Panc1 (cell line): ENCODE results near the gene GNG14. TPM values are rescaled to one million over a fixed set of nuclear protein-coding genes. Genes with fewer than 3 reads are reported as not detected.

ENCODE experiments used
- ATAC-seq: fragments of 200-7000 bp; cut with Tn5 transposase; 2 replicates; pipeline ENCODE4 v1.9.1; 2020; ENCODE audit warnings: mild to moderate bottlenecking, moderate library complexity
- BruUV-seq: library from RNA; stranded (reverse); fragments of 400-500 nt; replicated peaks from 2 replicates; lab custom pipeline; 2021; lab: Mats Ljungman, UMichigan
- CTCF ChIA-PET: fragments of 300-600 bp; sonication (Branson Sonifier 250); formaldehyde crosslinking; loops from one replicate; lab custom pipeline; 2022; ENCODE audit warnings: antibody characterized with exemption; lab: Charles Lee
- POLR2A ChIA-PET: fragments of 300-600 bp; sonication (Branson Sonifier 250); formaldehyde crosslinking; loops from one replicate; lab custom pipeline; 2022; ENCODE audit warnings: antibody characterized with exemption; lab: Charles Lee
- DNase-seq: peaks from one replicate; pipeline ENCODE4 v3.0.0-alpha.2; 2010; ENCODE audit warnings: low read depth, low spot score
- H3K27ac ChIP-seq: 2 replicates; pipeline ENCODE4 v1.5.1; 2011; ENCODE audit warnings: mild to moderate bottlenecking, low read length, inconsistent platforms
- H3K27me3 ChIP-seq: fragments of 200-500 bp; sonication (Bioruptor generic); 2 replicates; pipeline ENCODE4 v1.6.0; 2014; ENCODE audit warnings: low read length, inconsistent platforms; ENCODE audit not compliant: control insufficient read depth, insufficient read depth
- H3K36me3 ChIP-seq: fragments of 200-500 bp; sonication (Bioruptor generic); 2 replicates; pipeline ENCODE4 v1.5.1; 2014; ENCODE audit warnings: inconsistent platforms, mild to moderate bottlenecking, low read length, moderate library complexity; ENCODE audit not compliant: control insufficient read depth, insufficient read depth
- H3K4me1 ChIP-seq: 2 replicates; pipeline ENCODE4 v1.5.1; 2011; ENCODE audit warnings: inconsistent platforms, mild to moderate bottlenecking, low read length, moderate library complexity; ENCODE audit not compliant: control insufficient read depth, insufficient read depth
- H3K4me3 ChIP-seq, 2 experiments: 2 replicates each; pipeline ENCODE4 v1.5.1; 2011 to 2012; ENCODE audit warnings: low read depth in 2 of 2, low read length in 2 of 2, mild to moderate bottlenecking in 2 of 2, inconsistent platforms in 1 of 2, moderate library complexity in 1 of 2
- H3K9me3 ChIP-seq: fragments of 200-500 bp; sonication (Bioruptor generic); 2 replicates; pipeline ENCODE4 v1.5.1; 2014; ENCODE audit warnings: low read depth, mild to moderate bottlenecking, inconsistent platforms, low read length, moderate library complexity; ENCODE audit not compliant: control insufficient read depth, insufficient read depth
- POLR2AphosphoS5 ChIP-seq: IDR thresholded peaks from 2 replicates; pipeline ENCODE4 v1.6.1; 2012; ENCODE audit warnings: mild to moderate bottlenecking, low read depth, low read length, moderate library complexity
- SIN3A ChIP-seq: IDR thresholded peaks from 2 replicates; pipeline ENCODE4 v1.6.1; 2012; ENCODE audit warnings: low read depth, mild to moderate bottlenecking, low read length, moderate library complexity, borderline replicate concordance; ENCODE audit not compliant: insufficient read depth
- TCF7L2 ChIP-seq: IDR thresholded peaks from 2 replicates; pipeline ENCODE4 v1.6.1; 2011; ENCODE audit warnings: mild to moderate bottlenecking, low read depth, low read length, inconsistent platforms
- in situ Hi-C: cut with HindIII; loops from 2 replicates; pipeline ENCODE4 v1.10.0; 2016; ENCODE audit warnings: low sequenced_read_pairs, low pct_unique_long_range_greater_than_20kb
- intact Hi-C: fragments of 100-400 bp; cut with micrococcal nuclease; formaldehyde crosslinking; loops from one replicate; pipeline ENCODE4 v1.10.0; 2022; ENCODE audit not compliant: unreplicated experiment
- total RNA-seq: library from RNA; stranded (reverse); gene quantifications from one replicate; pipeline ENCODE4 v1.2.1, GENCODE V29; 2021; ENCODE audit not compliant: unreplicated experiment
- TF ChIP-seq, protein P1 (sequence below): fragments of 450-650 bp; IDR thresholded peaks from 2 replicates; pipeline ENCODE4 v1.5.1; 2017; ENCODE audit warnings: mild to moderate bottlenecking
- TF ChIP-seq, protein P2 (sequence below), 2 experiments: IDR thresholded peaks; 2 replicates each; pipeline ENCODE4 v1.6.1; 2011 to 2012; ENCODE audit warnings: low read depth in 2 of 2, control low read depth in 1 of 2, low read length in 1 of 2, mild to moderate bottlenecking in 1 of 2, moderate library complexity in 1 of 2; ENCODE audit not compliant: insufficient read depth in 1 of 2

Gene GNG14
- total RNA-seq, 1 experiment from 2014 or later, result not detected

DNA sequence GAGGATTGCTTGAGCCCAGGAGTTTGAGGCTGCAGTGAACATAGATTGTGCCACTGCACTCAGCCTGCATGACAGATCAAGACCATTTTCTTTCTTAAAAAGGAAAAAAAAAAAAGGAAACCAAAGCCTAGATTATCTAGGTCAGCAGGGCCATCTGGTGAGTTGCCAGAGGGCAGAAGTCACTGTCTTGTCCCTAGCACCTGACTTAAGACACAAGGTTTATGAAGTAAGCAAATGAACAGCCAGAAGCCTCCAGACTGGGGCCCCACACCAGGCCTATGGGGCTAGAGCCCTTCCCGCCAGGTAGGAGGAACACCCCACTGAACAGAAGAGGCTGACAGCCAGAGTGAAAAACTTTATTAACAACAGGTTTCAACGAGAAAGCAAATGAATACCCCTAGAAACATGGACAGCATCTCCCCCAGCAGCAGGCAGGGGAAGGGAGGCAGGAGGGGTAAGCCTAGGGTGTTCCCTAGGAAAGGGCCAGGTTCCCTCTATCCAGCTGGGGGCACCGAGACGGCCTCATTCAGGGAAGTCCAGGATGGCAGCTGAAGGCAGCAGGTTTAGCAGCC, 20.0 kb upstream of the GNG14 start:
- H3K4me1 ChIP-seq, result peaks cover 3% of the 10 kb centered on the region

DNA sequence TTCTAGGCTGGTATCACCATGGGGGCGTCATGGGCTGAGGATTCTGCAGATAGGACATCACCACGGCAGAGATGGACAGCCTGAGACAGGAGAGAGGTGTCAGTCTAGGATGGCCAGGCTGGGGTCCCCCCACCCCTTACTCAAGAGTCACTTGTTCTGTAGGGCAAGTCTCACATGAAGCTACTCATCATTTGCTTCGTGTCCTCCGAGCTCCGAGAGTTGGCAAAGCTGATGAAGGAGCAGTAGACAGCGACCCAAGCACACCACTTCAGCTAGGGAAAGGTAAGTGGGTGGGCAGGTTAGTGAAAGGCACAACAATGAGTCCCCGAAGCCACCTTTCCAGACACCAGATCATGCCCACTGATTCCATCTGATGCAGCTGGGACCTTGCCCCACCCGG, 19.5 kb upstream of the GNG14 start:
- ATAC-seq, result no peak
- in situ Hi-C loops, result no loop called here
- no TSS peak for BruUV-seq
- peaks cover 3% of the 10 kb centered on the region for H3K4me1 ChIP-seq
- peak overlapping the region; percentile 87 to 93 for H3K4me3 ChIP-seq
- H3K27ac ChIP-seq, result peak overlapping the region; percentile 98
- TF ChIP-seq, protein P1, sequence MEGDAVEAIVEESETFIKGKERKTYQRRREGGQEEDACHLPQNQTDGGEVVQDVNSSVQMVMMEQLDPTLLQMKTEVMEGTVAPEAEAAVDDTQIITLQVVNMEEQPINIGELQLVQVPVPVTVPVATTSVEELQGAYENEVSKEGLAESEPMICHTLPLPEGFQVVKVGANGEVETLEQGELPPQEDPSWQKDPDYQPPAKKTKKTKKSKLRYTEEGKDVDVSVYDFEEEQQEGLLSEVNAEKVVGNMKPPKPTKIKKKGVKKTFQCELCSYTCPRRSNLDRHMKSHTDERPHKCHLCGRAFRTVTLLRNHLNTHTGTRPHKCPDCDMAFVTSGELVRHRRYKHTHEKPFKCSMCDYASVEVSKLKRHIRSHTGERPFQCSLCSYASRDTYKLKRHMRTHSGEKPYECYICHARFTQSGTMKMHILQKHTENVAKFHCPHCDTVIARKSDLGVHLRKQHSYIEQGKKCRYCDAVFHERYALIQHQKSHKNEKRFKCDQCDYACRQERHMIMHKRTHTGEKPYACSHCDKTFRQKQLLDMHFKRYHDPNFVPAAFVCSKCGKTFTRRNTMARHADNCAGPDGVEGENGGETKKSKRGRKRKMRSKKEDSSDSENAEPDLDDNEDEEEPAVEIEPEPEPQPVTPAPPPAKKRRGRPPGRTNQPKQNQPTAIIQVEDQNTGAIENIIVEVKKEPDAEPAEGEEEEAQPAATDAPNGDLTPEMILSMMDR, result no peak
- TF ChIP-seq SIN3A, result no peak
- no peak for TF ChIP-seq POLR2AphosphoS5
- TF ChIP-seq TCF7L2, result no peak
- TF ChIP-seq, protein P2, sequence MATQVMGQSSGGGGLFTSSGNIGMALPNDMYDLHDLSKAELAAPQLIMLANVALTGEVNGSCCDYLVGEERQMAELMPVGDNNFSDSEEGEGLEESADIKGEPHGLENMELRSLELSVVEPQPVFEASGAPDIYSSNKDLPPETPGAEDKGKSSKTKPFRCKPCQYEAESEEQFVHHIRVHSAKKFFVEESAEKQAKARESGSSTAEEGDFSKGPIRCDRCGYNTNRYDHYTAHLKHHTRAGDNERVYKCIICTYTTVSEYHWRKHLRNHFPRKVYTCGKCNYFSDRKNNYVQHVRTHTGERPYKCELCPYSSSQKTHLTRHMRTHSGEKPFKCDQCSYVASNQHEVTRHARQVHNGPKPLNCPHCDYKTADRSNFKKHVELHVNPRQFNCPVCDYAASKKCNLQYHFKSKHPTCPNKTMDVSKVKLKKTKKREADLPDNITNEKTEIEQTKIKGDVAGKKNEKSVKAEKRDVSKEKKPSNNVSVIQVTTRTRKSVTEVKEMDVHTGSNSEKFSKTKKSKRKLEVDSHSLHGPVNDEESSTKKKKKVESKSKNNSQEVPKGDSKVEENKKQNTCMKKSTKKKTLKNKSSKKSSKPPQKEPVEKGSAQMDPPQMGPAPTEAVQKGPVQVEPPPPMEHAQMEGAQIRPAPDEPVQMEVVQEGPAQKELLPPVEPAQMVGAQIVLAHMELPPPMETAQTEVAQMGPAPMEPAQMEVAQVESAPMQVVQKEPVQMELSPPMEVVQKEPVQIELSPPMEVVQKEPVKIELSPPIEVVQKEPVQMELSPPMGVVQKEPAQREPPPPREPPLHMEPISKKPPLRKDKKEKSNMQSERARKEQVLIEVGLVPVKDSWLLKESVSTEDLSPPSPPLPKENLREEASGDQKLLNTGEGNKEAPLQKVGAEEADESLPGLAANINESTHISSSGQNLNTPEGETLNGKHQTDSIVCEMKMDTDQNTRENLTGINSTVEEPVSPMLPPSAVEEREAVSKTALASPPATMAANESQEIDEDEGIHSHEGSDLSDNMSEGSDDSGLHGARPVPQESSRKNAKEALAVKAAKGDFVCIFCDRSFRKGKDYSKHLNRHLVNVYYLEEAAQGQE (IDR thresholded peaks at IDR 0.05; ENCODE audit: insufficient read depth in 1 of 2, low read depth in 2 of 2, low read length in 1 of 2), result no peak
- CTCF ChIA-PET, result no interaction called here
- POLR2A ChIA-PET, result no interaction called here
- H3K27me3 ChIP-seq, result no peaks in the 10 kb centered on the region
- peaks cover 3% of the 10 kb centered on the region; the same call in 1 of the 2 replicates for H3K36me3 ChIP-seq
- intact Hi-C loops, result no loop called here
- H3K9me3 ChIP-seq, result no peaks in the 10 kb centered on the region
- no peak for DNase-seq

More for the DNA sequence above, 20.0 kb upstream of the GNG14 start:
- peak overlapping the region in 1 of 2 experiments; percentile 93; a peak in 2 of 4 replicates for H3K4me3 ChIP-seq
- no peaks in the 10 kb centered on the region for H3K9me3 ChIP-seq
- no peak for ATAC-seq
- H3K27me3 ChIP-seq, result no peaks in the 10 kb centered on the region
- peaks cover 3% of the 10 kb centered on the region; the same call in 1 of the 2 replicates for H3K36me3 ChIP-seq
- H3K27ac ChIP-seq, result no peak overlapping the region
- no TSS peak for BruUV-seq
- intact Hi-C loops, result no loop called here
- CTCF ChIA-PET, result no interaction called here
- POLR2A ChIA-PET, result no interaction called here
- in situ Hi-C loops, result no loop called here
- TF ChIP-seq TCF7L2, result no peak
- TF ChIP-seq, protein P2 (IDR thresholded peaks at IDR 0.05; ENCODE audit: insufficient read depth in 1 of 2, low read depth in 2 of 2, low read length in 1 of 2), result no peak
- TF ChIP-seq SIN3A, result no peak
- TF ChIP-seq POLR2AphosphoS5, result no peak
- TF ChIP-seq, protein P1, result no peak
- DNase-seq, result no peak
